ENCODE data around the gene CD79A.

- TF ChIP-seq CTCF (IDR thresholded peaks at IDR 0.05) (no peak), POLR2A (IDR thresholded peaks at IDR 0.05) (no peak), EP300 (IDR thresholded peaks at IDR 0.05; ENCODE audit: low read depth) (no peak), POLR2AphosphoS5 (IDR thresholded peaks at IDR 0.05) (no peak)
Observed at GRCh38 chr19:41918095-41918494, 41.0 kb downstream of the CD79A start.
